Loucy (cell line): ENCODE data around the gene ACSF3.

Source experiments
- H2AFZ ChIP-seq: fragments of 200-600 bp; sonication (generic); 2 replicates; pipeline ENCODE4 v1.6.0; 2016; ENCODE audit warnings: antibody characterized with exemption, mild to moderate bottlenecking, low read length, moderate library complexity
- H3F3A ChIP-seq: fragments of 200-600 bp; 2 replicates; pipeline ENCODE4 v1.6.0; 2016; ENCODE audit warnings: antibody characterized with exemption, low read depth, mild to moderate bottlenecking
- H3K27me3 ChIP-seq: fragments of 200-600 bp; sonication (generic); 2 replicates; pipeline ENCODE4 v1.6.1; 2014; ENCODE audit warnings: low read length, mild to moderate bottlenecking; ENCODE audit not compliant: insufficient read depth, poor library complexity, severe bottlenecking
- H3K36me3 ChIP-seq: fragments of 200-600 bp; sonication (generic); 2 replicates; pipeline ENCODE4 v1.6.1; 2016; ENCODE audit warnings: low read length; ENCODE audit not compliant: insufficient read depth
- H3K4me1 ChIP-seq: fragments of 200-600 bp; sonication (generic); 2 replicates; pipeline ENCODE4 v1.5.1; 2014; ENCODE audit warnings: low read length, mild to moderate bottlenecking; ENCODE audit not compliant: insufficient read depth, poor library complexity, severe bottlenecking
- H3K4me2 ChIP-seq: fragments of 200-600 bp; sonication (generic); 2 replicates; pipeline ENCODE4 v1.6.0; 2014; ENCODE audit warnings: antibody characterized with exemption, low read length, low read depth, mild to moderate bottlenecking; ENCODE audit not compliant: poor library complexity, severe bottlenecking
- H3K4me3 ChIP-seq: fragments of 200-600 bp; sonication (generic); 2 replicates; pipeline ENCODE4 v1.5.1; 2014; ENCODE audit warnings: low read length, mild to moderate bottlenecking, mixed read lengths; ENCODE audit not compliant: poor library complexity, severe bottlenecking
- H3K79me2 ChIP-seq: fragments of 200-600 bp; sonication (generic); 2 replicates; pipeline ENCODE4 v1.6.1; 2014; ENCODE audit warnings: low read length; ENCODE audit not compliant: insufficient read depth
- H3K9ac ChIP-seq: fragments of 200-600 bp; sonication (generic); 2 replicates; pipeline ENCODE4 v1.6.0; 2014; ENCODE audit warnings: mild to moderate bottlenecking, low read depth, low read length, moderate library complexity; ENCODE audit not compliant: poor library complexity, severe bottlenecking
- H3K9me2 ChIP-seq: fragments of 200-600 bp; sonication (generic); replicated peaks from 2 replicates; pipeline ENCODE4 v1.6.1; 2016; ENCODE audit warnings: low read depth, low read length, mixed read lengths
- H3K9me3 ChIP-seq: fragments of 200-600 bp; sonication (generic); 2 replicates; pipeline ENCODE4 v1.6.1; 2014; ENCODE audit warnings: mild to moderate bottlenecking, antibody characterized with exemption, low read length, low read depth; ENCODE audit not compliant: insufficient read depth
- H4K20me1 ChIP-seq: fragments of 200-600 bp; sonication (generic); 2 replicates; pipeline ENCODE4 v1.6.0; 2014; ENCODE audit warnings: antibody characterized with exemption, low read length, mild to moderate bottlenecking; ENCODE audit not compliant: insufficient read depth, poor library complexity, severe bottlenecking
- EZH2phosphoT487 ChIP-seq: fragments of 200-600 bp; IDR thresholded peaks from 2 replicates; pipeline ENCODE4 v1.6.1; 2018; ENCODE audit warnings: antibody characterized with exemption, mild to moderate bottlenecking, moderate library complexity, borderline replicate concordance
- TF ChIP-seq, protein P1 (sequence below): fragments of 200-600 bp; sonication (generic); conservative IDR thresholded peaks from 2 replicates; pipeline ENCODE4 v1.5.1; 2014; ENCODE audit warnings: mild to moderate bottlenecking, antibody characterized with exemption, low read length

Gene ACSF3

DNA sequence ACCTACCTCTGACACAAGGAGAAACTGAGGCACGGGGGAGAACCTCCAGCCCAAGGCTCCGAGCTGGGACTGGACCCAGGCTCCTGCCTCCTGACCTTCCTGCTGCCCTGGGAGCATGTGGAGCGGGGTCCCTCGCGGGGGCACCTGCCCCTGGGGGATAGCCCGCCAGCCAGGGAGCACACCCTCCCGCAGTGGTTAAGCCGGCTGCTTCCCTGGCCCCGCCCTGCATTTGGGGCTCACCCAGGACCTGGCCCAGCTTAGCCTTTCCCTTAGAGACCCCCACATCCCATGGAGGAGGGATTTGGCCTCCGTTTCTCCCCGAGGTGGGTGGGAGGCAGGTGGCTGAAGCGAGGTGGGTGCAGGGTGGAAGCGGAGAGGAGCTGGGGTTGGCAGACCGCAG, 76.1 kb downstream of the ACSF3 start:
- H2AFZ ChIP-seq, result no peak overlapping the region
- H4K20me1 ChIP-seq, result no peaks in the 10 kb centered on the region
- no peaks in the 10 kb centered on the region for H3F3A ChIP-seq
- H3K4me3 ChIP-seq, result no peak overlapping the region
- TF ChIP-seq, protein P1, sequence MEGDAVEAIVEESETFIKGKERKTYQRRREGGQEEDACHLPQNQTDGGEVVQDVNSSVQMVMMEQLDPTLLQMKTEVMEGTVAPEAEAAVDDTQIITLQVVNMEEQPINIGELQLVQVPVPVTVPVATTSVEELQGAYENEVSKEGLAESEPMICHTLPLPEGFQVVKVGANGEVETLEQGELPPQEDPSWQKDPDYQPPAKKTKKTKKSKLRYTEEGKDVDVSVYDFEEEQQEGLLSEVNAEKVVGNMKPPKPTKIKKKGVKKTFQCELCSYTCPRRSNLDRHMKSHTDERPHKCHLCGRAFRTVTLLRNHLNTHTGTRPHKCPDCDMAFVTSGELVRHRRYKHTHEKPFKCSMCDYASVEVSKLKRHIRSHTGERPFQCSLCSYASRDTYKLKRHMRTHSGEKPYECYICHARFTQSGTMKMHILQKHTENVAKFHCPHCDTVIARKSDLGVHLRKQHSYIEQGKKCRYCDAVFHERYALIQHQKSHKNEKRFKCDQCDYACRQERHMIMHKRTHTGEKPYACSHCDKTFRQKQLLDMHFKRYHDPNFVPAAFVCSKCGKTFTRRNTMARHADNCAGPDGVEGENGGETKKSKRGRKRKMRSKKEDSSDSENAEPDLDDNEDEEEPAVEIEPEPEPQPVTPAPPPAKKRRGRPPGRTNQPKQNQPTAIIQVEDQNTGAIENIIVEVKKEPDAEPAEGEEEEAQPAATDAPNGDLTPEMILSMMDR, result no peak
- TF ChIP-seq EZH2phosphoT487, result no peak
- no peaks in the 10 kb centered on the region for H3K27me3 ChIP-seq
- no peaks in the 10 kb centered on the region for H3K9me3 ChIP-seq
- no peaks in the 10 kb centered on the region for H3K36me3 ChIP-seq
- H3K79me2 ChIP-seq, result no peaks in the 10 kb centered on the region
- H3K9me2 ChIP-seq, result no peaks in the 10 kb centered on the region
- H3K4me1 ChIP-seq, result peaks cover 12% of the 10 kb centered on the region
- H3K4me2 ChIP-seq, result no peak overlapping the region
- H3K9ac ChIP-seq, result no peak overlapping the region

- Histone ChIP-seq H3K27me3 (no peaks in the 10 kb centered on the region), H3F3A (no peaks in the 10 kb centered on the region), H2AFZ (no peak overlapping the region), H3K9me3 (no peaks in the 10 kb centered on the region), H3K4me2 (peak overlapping the region; percentile 58), H4K20me1 (no peaks in the 10 kb centered on the region), H3K9me2 (no peaks in the 10 kb centered on the region), H3K4me1 (peaks cover 12% of the 10 kb centered on the region), H3K4me3 (peak overlapping the region; percentile 38), H3K36me3 (no peaks in the 10 kb centered on the region), H3K9ac (no peak overlapping the region), H3K79me2 (no peaks in the 10 kb centered on the region)
- no peak for TF ChIP-seq EZH2phosphoT487
- TF ChIP-seq, protein P1, result no peak
These were observed 76.9 kb downstream of the ACSF3 start for GRCh38 chr16:89170346-89171215.

- Histone ChIP-seq H3K9ac (no peak within 1 kb of the TSS), H3K9me3 (no peaks in the 10 kb centered on the region), H3K4me3 (peak within 1 kb of the TSS; percentile 38), H2AFZ (no peak within 1 kb of the TSS), H3K4me1 (peaks cover 12% of the 10 kb centered on the region), H3K4me2 (peak within 1 kb of the TSS; percentile 58), H3K27me3 (no peaks in the 10 kb centered on the region), H3K79me2 (no peaks in the 10 kb centered on the region), H3F3A (no peaks in the 10 kb centered on the region), H4K20me1 (no peaks in the 10 kb centered on the region), H3K36me3 (no peaks in the 10 kb centered on the region), H3K9me2 (no peaks in the 10 kb centered on the region)
- TF ChIP-seq EZH2phosphoT487, result no peak
- TF ChIP-seq, protein P1, result no peak
These were observed 77.8 kb downstream of the ACSF3 start, which contains the start of gene CDH15 for GRCh38 chr16:89171216-89172170. TSS of gene CDH15 (plus strand) at chr16:89171748. CDS start at chr16:89171832, 84 bp downstream.
